Limb (tissue), 2 donors: ENCODE measurements around the gene EMC6.

Experiments
- DNase-seq, 2 donors: peaks; one replicate each; pipeline ENCODE4 v3.0.0-alpha.2; 2016; ENCODE audit errors: extremely low spot score in 2 of 2

EMC6 gene

GRCh38 chr17:3708366-3708765 lies 39.8 kb downstream of the EMC6 start:
- DNase-seq = no peak

DNA sequence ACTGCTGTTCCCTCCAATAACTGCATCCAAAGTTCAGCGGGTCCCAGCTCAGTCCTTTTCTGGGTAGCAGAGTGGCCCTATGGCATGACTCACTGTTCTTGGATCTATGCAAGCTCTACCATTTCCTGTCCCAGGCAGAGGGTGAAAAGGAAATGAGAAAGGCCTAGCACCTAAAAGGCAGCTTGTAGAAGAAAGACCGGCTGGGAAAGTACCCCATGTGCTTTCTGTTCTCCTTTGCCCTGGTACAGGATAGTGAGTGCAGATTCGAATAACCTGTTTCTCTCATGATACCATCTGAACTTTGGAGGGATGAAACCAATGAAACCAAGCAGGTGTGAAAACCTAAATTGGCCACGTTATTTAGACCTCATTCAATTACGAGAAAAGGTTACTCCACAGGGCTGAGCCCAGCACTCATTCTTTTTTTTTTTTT lies 42.4 kb downstream of the EMC6 start:
- DNase-seq = no peak

- no peak for DNase-seq
These were observed 44.3 kb downstream of the EMC6 start for GRCh38 chr17:3712811-3713463.

GRCh38 chr17:3715296-3715695 lies 46.7 kb downstream of the EMC6 start:
- DNase-seq = no peak

DNA sequence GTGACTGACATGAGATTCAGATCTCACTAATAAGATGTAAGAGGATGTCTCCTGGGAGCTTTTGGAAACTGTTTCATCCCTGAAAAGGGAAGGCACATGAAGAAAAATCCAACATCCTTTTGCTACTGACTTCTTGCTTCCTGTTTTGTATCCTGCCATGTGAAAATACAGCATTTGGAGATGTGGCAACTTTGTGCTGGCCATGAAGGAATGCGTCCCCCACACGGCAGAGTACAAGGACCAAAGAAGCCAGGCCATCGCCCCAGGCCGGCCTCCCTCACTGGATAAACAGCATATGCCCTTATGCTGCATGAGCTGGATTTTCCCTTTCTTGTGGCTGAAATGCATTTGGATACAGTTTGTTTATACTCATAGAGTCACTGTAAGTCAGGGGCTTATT lies 49.6 kb downstream of the EMC6 start:
- DNase-seq = no peak

DNA sequence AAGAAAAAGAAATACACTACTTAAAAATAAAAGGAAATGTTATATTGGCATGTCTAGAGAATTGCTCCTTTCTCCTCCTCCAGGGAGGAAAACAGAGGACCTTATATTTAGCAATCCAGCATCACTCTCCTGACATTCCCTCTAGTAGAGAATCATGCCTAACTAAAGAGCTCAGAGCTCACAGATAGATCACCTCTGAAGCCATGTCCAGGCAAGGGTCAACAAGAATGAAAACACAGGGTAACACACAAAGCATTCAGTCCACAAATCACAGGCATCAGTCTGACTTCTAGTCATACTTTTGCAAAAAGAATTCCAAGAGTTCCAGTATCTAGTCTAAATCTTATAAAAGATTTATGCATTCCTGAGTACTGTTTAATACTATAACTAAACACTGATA lies 50.7 kb downstream of the EMC6 start:
- no peak for DNase-seq
